Skeletal muscle cell (primary cell): ENCODE results near the gene TSSC4.

Experiments used
- DNase-seq: peaks from one replicate; pipeline ENCODE4 v3.0.0-alpha.2; 2010; ENCODE audit warnings: low read depth
- H3K4me3 ChIP-seq: 2 replicates; pipeline ENCODE4 v1.5.1; 2011; ENCODE audit warnings: low read depth, mild to moderate bottlenecking, control low read depth, low read length, moderate library complexity

Gene TSSC4

DNA sequence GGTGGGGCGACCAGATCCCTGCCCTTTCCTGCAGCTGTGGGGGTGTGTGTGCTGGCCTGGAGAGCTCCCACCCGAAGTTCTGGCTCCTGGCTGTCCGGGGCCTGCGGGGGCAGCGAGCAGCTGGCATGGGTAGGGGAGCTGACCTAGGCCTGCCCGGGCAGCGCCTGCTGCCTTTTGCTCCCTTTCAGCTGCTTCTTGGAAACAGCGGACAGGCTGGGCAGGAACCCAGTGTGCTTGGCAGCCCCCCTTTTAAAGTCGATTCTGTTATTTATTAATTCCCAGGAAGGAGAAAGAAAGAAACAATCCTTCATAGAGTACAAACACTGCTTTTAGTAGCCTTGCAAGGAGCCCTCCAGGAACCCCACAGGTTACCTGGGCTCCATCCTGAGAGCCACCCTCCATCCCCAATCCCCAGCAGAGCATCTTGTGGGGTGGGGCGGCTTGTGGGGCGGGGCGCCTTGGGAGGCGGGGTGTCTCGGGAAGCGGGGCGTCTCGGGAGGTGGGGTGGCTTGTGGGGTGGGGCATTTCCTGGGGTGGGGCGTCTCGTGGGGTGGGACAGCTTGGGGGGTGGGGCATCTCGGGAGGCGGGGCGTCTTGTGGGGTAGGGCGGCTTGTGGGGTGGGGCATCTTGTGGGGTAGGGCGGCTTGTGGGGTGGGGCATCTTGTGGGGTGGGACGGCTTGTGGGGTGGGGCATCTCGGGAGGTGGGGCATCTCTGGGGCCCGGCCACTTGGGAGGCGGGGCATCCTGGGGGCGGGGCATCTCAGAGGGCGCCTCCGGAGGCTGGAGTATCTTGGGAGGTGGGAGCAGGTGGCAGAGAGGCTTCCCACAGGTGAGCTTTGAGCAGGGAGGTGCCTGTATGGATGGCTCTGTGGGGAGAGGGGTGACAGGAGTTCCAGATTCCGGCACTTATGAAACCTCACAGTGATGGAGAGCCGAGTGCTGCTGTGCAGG lies 16.4 kb upstream of the TSSC4 start:
- no peak overlapping the region for H3K4me3 ChIP-seq
- no peak for DNase-seq

DNA sequence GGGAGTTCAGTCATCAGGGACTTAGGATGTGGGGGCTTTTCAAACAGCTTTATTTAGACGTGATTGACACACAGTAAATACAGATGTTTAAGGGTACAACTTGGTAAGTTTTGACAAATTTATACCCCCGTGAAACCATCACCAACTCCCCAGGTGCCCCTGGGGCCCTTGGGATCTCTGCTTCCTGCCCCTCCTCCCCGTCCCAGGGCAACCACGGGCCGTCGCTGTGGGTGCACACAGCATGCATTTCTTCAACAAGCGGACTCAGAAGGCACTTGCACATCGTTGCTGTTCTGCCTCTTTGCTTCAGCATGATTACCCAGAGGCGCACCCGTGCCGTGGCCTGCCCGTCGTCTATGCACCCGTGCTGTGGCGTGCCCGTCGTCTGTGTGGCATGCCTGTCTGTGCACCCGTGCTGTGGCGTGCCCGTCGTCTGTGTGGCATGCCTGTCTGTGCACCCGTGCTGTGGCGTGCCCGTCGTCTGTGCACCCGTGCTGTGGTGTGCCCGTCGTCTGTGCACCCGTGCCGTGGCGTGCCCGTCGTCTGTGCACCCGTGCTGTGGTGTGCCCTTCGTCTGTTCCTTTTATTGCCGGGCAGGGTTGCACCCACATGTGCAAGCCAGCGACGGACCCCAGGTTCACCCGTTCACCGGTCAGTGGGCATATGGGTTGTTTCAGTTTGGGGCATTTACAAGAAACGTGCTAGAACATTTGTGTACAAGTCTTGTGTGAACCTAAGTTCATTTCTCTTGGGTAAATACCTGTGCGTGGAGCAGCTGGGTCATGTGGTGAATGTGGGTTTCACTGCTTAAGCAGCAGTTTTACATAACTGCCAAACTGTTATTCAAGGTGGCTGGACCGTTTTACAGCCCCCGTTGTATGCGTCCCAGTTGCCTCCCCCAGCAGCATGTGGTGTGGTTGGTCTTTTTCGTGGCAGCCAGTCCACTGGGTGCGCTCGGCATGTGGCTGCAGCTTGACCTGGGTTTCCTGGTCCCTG lies 15.1 kb upstream of the TSSC4 start:
- no peak for DNase-seq
- H3K4me3 ChIP-seq: no peak overlapping the region

DNA sequence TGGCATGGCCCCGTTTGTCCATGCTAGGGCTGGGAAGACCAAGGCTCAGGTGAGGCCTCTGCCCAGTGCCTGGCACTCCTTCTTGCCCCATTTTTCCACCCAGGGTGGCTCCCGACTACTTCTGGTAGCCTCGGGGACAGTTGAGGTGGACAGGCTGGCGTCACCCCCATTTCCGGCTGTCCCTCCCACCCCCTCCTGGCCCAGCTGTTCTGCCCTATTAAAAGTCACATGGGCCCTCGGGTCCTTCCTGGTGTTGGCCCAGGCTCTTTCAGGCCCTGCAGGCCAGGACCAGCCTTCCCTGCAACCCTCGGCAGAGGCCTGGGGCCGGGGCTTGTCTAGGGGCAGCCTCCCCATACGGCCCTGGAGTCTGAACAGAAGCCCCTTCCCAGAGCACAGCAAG lies 14.0 kb upstream of the TSSC4 start:
- no peak for DNase-seq
- H3K4me3 ChIP-seq: no peak overlapping the region

DNA sequence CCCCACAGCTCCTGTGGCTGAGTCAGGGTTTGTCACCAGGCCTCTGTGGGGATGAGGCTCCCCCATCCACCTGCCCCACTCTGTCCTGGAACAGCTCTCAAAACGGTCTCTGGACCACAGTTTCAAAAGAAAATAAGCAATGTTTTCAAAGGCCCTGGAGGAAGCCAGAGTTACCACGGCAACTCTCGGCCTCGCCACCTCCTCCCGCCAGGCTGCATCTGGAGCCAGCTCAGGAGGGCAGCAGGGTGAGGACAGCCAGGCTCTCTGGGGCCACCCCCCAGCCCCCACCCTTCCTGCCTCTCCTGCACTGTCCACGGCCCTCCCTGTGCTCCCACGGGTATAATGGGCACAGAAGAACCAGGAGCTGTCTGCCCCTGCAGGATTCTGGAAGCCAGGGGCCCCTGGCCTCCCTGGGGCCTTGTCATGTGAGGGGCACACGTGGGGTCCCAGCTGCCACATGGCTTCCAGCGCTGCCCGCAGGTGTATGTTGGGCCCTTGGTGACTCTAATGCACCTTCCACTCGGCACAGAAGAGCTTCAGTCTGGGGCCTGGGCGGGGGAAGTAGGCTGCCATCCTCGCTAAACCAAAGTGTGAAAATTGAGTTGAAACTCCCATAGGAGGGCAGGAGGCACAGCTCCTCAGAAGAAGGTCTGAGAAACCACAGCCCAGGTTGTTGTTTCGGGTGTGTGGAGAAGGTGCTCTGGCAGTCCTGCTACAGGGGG lies 13.1 kb upstream of the TSSC4 start:
- no peak for DNase-seq

DNA sequence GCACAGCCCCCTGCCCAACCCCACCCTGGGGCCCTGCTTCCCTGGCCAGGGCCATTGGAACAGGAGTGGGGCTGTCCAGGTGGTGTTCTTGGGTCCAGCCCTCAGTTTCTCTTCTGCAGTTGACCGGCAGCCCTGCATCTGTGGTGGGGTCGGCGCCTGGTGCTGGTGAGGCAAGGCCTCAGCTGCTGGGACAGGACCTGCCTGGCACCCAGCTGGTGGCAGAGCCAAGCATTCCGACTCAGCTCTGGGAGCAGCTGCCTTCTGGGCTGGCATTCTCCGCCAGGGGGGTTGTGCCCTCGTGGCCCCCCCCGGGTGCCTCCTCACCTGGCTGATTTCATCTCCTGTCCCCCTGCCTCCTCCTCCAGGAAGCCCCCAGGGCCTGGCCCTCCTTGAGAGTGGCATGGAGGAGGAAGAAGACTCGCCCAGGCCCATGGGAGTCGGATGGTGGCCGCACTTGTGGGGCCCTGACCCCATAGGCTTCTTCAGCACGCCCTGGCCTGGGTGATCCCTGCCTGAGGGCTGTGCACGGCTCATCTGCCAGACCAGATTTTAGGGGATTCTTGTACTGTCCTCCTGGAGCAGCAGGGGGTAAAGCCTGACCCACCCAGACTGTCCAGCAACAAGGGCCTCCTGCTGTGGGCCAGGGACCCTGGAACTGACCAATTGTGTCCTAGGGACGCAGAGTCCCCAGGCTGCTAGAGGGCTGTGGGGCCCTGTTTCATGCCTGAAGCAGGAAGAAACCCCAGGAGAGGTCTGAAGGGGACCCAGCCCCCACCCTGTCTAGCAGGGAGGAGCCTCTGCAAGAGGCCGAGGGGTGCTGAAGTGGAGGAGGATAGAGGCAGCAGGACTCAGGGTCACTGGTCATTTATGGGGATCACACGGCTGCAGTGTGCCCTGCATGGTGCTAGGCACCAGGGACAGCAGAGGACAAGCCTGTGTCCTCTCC lies 11.8 kb upstream of the TSSC4 start:
- H3K4me3 ChIP-seq: no peak overlapping the region
- no peak for DNase-seq

More for the DNA sequence above, 13.1 kb upstream of the TSSC4 start:
- no peak overlapping the region for H3K4me3 ChIP-seq

DNA sequence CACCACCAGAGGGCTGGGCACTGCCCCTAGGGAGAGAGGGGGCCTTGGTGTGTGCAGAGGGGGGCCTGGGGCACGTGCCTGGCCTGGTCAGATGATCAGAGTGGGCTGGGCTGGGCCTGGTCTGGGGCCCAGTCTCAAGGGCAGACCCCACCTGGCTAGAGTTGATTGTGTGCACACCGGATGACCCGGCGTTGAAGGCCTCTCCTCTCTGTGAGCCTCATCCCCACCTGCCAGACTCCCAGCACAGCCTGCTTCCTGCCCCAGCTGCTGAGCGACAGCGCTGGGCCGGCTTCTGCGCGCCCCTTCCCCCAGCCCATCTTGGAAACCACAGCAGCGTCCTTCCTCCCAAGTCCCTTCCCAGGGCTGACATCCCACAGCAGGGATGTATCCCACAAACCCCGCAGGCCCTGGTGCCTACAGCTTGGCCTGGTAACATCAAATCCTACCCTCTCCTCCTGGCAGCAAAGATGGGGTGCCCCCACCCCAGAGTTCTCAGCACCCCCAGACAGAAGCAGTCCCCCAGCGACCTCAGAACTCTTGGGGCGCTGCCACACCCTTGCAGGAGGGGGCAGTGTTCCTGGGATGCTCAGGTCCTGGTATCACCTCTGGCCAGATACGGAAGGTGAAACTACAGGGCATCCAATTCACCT lies 11.0 kb upstream of the TSSC4 start:
- H3K4me3 ChIP-seq: no peak overlapping the region
- no peak for DNase-seq

DNA sequence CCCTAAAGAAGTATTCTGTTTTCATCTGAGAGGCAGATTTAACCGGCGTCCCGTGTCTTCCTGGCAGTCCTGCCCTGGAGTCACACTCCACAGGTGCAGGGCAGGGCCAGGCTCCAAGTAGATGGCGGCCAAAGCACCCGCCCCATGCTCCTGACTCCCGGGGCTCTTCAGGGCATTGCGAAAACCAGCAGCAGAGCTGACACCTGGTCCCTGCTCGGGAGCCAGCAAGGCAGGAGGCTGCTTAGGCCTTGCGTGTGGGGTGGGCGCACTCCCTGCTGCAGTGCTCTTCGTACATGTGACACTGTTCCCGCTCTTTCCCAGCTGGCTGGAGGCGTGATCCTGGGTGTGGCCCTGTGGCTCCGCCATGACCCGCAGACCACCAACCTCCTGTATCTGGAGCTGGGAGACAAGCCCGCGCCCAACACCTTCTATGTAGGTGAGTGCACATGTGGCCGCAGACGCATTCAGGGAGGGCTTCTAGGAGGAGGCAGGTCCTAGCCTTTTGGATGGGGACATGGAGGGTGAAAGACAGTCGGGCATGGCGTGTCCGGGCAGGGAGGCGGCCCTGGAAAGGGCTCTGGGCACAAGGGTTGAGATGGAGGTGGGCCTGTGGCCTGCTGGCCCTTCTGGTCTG lies 10.3 kb upstream of the TSSC4 start:
- DNase-seq: no peak
- no peak overlapping the region for H3K4me3 ChIP-seq

DNA sequence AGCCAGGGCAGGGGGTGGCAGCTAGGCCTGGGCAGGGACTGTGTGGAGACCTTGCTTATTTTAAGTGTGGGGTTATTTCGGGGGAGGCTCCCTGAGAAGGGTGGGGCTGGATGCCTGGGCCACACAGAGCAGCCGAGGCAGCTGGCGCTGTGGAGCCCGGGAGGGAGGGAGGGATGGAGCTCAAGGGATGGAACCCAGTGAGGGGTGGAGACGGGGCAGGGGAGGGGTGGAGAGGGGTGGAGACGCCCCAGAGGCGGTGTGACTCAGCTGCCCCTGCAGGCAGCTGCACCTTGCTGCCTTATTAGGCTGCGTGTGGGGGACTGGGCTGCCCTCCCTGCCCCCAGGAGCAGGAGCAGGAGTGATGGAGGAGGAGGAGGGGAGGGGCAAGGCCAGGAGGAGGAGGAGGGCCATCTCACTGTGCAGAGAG lies 9.8 kb upstream of the TSSC4 start:
- H3K4me3 ChIP-seq: no peak overlapping the region
- DNase-seq: peak; percentile 41

DNA sequence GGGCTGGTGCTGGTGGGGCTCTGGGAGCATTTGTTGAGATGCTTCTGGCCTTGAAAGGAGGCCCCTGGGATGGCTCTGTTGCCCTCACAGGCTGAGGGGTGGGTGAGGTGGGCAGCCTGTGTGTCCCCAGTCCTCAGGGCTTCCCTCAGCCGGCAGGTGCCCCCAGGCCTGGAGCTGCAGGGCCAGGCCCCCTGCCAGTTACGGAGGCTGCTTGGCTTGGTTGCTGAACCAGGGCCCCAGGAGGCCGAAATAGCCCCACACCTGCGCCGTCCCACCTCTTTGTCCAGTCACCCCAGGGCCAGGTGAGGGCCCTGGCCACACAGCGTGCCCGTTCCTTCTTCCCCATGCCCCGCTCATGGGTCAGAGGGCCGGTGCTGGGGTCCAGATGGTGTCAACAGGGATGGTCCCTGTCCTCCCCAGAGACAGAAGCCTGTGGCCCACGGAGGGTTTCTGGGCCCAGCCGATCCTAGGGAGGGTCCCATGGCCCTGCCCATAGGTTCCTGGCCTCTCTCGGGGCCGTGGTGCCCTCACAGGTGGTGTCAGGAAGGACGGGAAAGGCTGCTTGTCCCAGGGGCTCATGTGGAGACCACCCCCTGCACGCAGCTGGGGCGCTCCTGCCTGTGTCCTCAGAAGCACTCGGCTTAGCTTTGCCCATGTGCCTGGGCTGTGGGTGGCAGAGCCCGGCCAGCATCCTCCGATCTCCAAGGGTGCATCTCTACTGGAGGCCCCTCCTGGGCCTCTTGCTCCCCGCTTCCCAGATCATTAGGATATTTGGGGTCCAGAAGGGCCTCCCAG lies 9.2 kb upstream of the TSSC4 start:
- DNase-seq: no peak
- H3K4me3 ChIP-seq: no peak overlapping the region

DNA sequence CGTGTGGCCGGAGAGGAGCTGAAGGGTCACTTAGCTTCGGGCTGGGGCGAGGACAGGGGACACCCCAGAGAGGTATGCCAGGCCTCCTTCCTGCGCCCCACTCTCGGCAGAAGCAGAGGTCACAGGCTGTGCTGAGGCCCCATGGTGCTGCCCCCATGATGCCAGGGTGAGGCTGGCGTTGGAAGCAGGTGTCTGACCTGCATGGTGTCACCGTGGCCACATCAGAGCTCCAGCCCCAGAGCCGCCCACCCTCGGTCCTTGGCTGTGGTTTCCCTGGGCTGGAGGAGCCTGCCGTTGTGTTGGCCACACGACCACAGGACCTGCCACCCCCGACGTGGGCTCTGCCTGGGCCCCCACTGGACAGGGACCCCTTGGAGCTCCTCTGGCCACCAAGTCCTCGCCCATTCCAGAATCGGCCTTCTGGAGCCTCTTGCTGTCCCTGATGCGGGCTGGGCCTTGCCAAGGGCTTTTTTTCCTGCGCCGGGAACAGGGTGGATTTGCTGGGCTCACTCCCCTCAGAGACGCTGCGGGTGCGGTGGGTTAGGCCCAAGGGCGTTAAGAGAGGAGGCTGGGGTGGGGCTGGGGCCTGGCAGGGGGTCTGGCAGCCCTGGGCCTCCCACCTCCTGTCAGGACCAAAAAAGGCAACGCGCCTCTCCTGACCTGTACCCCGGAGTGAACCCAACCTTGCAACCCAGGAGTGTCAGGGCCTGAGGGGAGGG lies 8.2 kb upstream of the TSSC4 start:
- H3K4me3 ChIP-seq: no peak overlapping the region
- DNase-seq: no peak

DNA sequence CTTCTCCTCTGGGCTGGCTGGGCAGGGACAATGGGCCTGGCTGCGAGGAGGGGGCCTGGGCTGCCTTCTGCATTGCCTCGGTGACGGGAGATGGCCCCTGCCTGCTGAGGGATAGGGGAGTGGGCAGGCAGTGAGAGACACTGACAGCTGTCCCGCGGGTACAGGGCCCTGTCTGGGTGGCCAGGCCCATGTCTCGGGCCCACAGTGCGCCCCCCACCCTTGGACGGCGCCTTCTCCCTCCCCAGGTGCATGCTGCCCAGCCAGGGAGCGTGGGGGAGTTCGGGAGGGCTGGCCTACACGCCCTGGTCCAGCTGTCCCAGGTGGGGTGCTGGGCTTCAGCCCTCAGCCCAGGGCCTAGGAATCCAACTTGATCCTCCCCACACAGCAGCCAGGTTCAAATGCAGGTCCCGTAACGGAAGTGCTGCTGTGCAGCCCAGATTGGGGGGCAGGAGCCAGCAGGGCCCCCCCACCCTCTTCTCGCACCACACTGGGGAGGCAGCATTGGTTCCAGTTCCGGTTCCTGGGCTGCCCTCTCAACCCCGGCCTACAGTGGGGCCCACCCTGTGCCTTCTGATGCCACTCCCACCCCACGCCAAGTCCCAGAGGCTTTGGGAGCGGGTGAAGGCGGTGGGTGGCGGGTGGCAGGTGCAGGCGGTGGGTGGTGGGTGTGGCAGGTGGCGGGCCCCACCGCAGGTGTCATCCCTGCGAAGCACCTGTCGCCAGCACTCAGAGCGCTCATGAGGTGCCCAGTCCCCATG lies 7.3 kb upstream of the TSSC4 start:
- no peak for DNase-seq
- H3K4me3 ChIP-seq: no peak overlapping the region

DNA sequence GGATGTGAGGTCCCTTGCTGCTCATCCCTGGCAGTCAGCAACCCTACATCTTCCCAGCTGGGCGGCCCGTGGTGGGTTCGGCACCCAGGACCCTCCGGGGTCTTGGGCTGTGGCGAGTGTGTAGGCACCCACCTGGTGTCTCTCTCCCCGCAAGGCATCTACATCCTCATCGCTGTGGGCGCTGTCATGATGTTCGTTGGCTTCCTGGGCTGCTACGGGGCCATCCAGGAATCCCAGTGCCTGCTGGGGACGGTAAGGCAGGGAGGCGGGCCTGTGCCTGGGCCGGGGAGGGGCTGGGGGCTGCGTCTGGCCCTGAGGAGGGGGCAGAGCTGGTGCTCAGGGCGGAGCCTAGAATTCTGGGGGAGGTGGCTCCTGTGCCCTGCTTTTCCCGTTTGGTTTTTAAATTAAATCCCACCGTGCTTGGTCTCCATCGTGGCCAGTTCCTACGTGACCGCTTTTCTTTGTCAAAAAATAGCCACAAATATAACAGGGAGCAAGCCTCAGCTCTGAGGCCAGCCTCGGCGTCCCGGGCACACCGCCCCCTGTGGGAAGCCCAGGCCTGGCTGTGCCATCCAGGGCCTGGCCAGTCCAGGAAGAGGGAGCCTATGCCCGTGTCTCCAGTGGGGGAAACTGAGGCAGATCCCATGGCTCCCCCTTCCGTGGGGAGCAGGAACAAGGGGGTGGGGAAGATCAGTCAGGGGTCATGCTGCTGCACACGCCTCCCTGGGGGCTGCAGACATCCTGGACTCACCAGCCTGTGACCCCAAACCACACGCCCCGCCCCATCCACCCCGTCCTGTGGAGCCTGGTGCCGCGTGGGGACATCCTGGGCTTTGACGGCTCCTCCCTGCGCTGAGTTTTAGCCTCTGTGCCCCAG lies 6.4 kb upstream of the TSSC4 start:
- no peak overlapping the region for H3K4me3 ChIP-seq
- no peak for DNase-seq

DNA sequence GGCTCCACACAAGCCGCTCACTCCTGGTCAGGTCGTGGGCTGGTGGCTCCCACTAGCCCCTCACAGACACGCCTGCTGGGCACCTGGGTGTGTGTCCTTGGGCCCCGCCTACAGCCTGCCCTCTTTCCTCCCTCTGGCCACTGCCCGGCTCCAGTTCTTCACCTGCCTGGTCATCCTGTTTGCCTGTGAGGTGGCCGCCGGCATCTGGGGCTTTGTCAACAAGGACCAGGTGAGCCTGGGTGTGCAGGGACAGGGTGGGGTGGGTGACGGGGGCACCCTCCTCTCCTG lies 5.8 kb upstream of the TSSC4 start:
- DNase-seq: no peak
- H3K4me3 ChIP-seq: no peak overlapping the region

DNA sequence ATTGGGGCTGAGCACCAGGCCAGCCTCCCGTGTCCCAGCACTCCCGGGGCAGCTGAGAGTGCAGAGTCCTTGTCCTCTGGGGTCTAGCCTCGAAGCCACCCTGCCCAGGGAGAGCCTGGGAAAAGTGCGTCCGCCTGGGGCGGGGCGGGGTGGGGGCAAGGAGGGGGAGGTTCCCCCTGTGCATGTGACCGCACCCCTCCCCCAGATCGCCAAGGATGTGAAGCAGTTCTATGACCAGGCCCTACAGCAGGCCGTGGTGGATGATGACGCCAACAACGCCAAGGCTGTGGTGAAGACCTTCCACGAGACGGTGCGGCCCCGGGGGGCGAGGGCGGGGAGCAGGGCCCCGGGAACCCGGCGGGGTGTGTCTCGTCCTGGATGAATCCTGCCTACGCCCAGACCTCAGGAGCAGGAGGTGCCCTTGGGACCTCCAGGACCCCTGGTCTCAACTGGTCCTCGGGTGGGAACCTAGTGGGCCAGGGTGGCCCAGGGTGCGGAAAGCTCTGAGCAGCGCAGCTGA lies 5.3 kb upstream of the TSSC4 start:
- H3K4me3 ChIP-seq: no peak overlapping the region
- no peak for DNase-seq

DNA sequence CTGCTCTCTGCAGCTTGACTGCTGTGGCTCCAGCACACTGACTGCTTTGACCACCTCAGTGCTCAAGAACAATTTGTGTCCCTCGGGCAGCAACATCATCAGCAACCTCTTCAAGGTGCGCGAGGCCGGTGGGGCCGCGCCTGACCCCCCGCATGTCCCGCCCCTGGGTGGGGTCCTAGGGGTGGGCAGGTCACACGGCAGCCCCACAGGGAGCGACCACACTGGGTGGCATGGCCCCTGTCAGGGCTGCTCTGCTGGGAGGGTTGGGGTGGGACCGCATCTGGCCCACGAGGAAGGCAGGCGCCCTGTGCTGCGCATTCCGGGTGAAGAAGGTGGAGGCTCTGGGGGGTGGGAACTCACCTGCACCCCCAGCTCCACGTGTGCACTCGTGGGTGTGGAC lies 4.7 kb upstream of the TSSC4 start:
- DNase-seq: no peak
- no peak overlapping the region for H3K4me3 ChIP-seq
